Caco-2 (cell line): ENCODE data around the gene XPNPEP1. TPM values are rescaled to one million over a fixed set of nuclear protein-coding genes. Genes with fewer than 3 reads are reported as not detected.

ENCODE experiments used
- BruUV-seq: library from RNA; stranded (reverse); fragments of 400-500 nt; replicated peaks from 2 replicates; lab custom pipeline; 2021; lab: Mats Ljungman, UMichigan
- CTCF ChIA-PET: fragments of 300-600 bp; sonication (Branson Sonifier 250); formaldehyde crosslinking; loops from one replicate; lab custom pipeline; 2022; ENCODE audit warnings: antibody characterized with exemption; lab: Charles Lee
- POLR2A ChIA-PET: fragments of 300-600 bp; sonication (Branson Sonifier 250); formaldehyde crosslinking; loops from one replicate; lab custom pipeline; 2022; ENCODE audit warnings: antibody characterized with exemption; lab: Charles Lee
- DNase-seq, 2 experiments: peaks; one replicate each; pipeline versions ENCODE4 v3.0.0 to v3.0.0-alpha.2; 2020 to 2022
- H3K27me3 ChIP-seq: replicated peaks from 2 replicates; pipeline ENCODE4 v1.6.0; 2011; ENCODE audit warnings: low read length; ENCODE audit not compliant: control insufficient read depth, insufficient read depth
- H3K36me3 ChIP-seq: 2 replicates; pipeline ENCODE4 v1.5.1; 2011; ENCODE audit warnings: low read length; ENCODE audit not compliant: control insufficient read depth, insufficient read depth
- H3K4me1 ChIP-seq: fragments of 250-450 bp; sonication (Bioruptor Pico); 2 replicates; pipeline ENCODE4 v1.5.1; 2020; ENCODE audit warnings: mild to moderate bottlenecking
- H3K4me3 ChIP-seq: 2 replicates; pipeline ENCODE4 v1.5.1; 2011; ENCODE audit warnings: low read depth, mild to moderate bottlenecking, control low read depth, low read length
- H3K9me3 ChIP-seq: fragments of 250-450 bp; sonication (Bioruptor Pico); 2 replicates; pipeline ENCODE4 v1.5.1; 2020; ENCODE audit warnings: mild to moderate bottlenecking, moderate library complexity
- H3K27ac Mint-ChIP-seq: one replicate; pipeline ENCODE4 v1.8.0; 2022; ENCODE audit warnings: mixed read lengths; ENCODE audit not compliant: unreplicated experiment
- H3K27me3 Mint-ChIP-seq: one replicate; pipeline ENCODE4 v1.8.0; 2022; ENCODE audit warnings: mixed read lengths; ENCODE audit not compliant: insufficient read depth, unreplicated experiment
- H3K36me3 Mint-ChIP-seq: one replicate; pipeline ENCODE4 v1.8.0; 2022; ENCODE audit warnings: mild to moderate bottlenecking, mixed read lengths; ENCODE audit not compliant: insufficient read depth, unreplicated experiment
- H3K4me1 Mint-ChIP-seq: one replicate; pipeline ENCODE4 v1.8.0; 2022; ENCODE audit warnings: low read depth, mixed read lengths; ENCODE audit not compliant: unreplicated experiment
- H3K4me3 Mint-ChIP-seq: one replicate; pipeline ENCODE4 v1.8.0; 2022; ENCODE audit warnings: mild to moderate bottlenecking, moderate library complexity, mixed read lengths; ENCODE audit not compliant: unreplicated experiment
- H3K9me3 Mint-ChIP-seq: one replicate; pipeline ENCODE4 v1.8.0; 2022; ENCODE audit warnings: mixed read lengths; ENCODE audit not compliant: unreplicated experiment
- intact Hi-C: fragments of 100-400 bp; cut with micrococcal nuclease; formaldehyde crosslinking; loops from one replicate; pipeline ENCODE4 v1.10.0; 2022; ENCODE audit not compliant: unreplicated experiment
- total RNA-seq: library from RNA; stranded (reverse); gene quantifications from 2 replicates; pipeline ENCODE4 v1.2.3, GENCODE V29; 2022
- TF ChIP-seq, protein P1 (sequence below), 2 experiments: fragments of 200-600 bp in 1 of 2; IDR thresholded peaks; 1 replicate in 1 of 2; 2 replicates in 1 of 2; pipeline versions ENCODE4 v1.5.1 to v1.8.0; 2011 to 2022; ENCODE audit warnings: antibody characterized with exemption in 1 of 2, control low read depth in 1 of 2, inconsistent platforms in 1 of 2, low read depth in 1 of 2, low read length in 1 of 2, mild to moderate bottlenecking in 1 of 2, moderate library complexity in 1 of 2; ENCODE audit not compliant: insufficient read depth in 1 of 2, severe bottlenecking in 1 of 2, unreplicated experiment in 1 of 2

XPNPEP1 gene
- total RNA-seq, 1 experiment from 2014 or later: 92.4 TPM

DNA sequence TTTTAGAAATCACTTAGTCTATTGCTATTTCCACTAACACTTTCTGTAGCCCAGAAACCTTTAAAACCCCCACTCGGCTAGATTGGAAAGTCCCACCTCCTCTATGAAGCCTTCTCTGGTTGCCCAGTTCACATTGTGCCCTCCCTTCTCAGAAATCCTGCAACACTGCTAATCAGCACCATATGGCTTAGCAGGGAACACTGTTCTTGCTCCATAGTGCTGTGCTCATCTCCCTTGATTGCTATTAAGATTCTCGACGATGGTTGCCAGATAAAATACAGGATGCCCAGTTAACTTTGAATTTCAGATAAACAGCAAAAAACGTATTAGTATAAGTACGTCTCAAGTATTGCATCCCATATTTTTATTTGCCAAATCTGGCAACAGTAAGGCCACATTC lies 40.1 kb upstream of the XPNPEP1 start:
- CTCF ChIA-PET: no interaction called here
- TF ChIP-seq, protein P1, sequence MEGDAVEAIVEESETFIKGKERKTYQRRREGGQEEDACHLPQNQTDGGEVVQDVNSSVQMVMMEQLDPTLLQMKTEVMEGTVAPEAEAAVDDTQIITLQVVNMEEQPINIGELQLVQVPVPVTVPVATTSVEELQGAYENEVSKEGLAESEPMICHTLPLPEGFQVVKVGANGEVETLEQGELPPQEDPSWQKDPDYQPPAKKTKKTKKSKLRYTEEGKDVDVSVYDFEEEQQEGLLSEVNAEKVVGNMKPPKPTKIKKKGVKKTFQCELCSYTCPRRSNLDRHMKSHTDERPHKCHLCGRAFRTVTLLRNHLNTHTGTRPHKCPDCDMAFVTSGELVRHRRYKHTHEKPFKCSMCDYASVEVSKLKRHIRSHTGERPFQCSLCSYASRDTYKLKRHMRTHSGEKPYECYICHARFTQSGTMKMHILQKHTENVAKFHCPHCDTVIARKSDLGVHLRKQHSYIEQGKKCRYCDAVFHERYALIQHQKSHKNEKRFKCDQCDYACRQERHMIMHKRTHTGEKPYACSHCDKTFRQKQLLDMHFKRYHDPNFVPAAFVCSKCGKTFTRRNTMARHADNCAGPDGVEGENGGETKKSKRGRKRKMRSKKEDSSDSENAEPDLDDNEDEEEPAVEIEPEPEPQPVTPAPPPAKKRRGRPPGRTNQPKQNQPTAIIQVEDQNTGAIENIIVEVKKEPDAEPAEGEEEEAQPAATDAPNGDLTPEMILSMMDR (IDR thresholded peaks at IDR 0.05; ENCODE audit: insufficient read depth in 1 of 2, low read depth in 1 of 2, low read length in 1 of 2, severe bottlenecking in 1 of 2, unreplicated experiment in 1 of 2): no peak
- BruUV-seq: no TSS peak

DNA sequence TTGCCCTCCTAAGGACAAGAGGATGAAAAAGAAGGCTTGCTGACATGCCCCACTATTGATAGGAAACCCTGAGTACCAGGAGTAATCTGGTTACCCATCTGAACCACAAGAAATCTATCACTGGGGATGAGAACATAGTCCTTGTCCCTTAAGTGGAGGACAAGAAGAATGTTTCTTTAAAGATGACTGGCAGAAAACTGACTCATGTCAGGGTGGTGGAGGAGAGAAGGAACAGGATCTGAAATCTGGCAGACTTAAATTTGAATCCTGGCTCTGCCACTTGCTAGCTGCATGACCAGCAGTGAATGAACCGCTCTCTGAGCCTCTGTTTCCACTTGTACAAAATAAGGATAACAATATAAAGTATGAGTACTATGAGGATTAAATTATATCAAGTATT lies 38.9 kb upstream of the XPNPEP1 start:
- no TSS peak for BruUV-seq
- no peak overlapping the region for H3K27ac Mint-ChIP-seq
- Histone ChIP-seq H3K9me3 (no peaks in the 10 kb centered on the region), H3K27me3 (no peaks in the 10 kb centered on the region), H3K4me1 (peaks cover 13% of the 10 kb centered on the region), H3K4me3 (no peak overlapping the region), H3K36me3 (no peaks in the 10 kb centered on the region)
- H3K4me3 Mint-ChIP-seq: no peak overlapping the region
- no peaks in the 10 kb centered on the region for H3K27me3 Mint-ChIP-seq
- intact Hi-C loops: loop anchor here (2.0 kb wide), 1 partner anchor 15 kb away; no protein-coding TSS in a partner anchor
- no peaks in the 10 kb centered on the region for H3K36me3 Mint-ChIP-seq
- TF ChIP-seq, protein P1 (IDR thresholded peaks at IDR 0.05; ENCODE audit: insufficient read depth in 1 of 2, low read depth in 1 of 2, low read length in 1 of 2, severe bottlenecking in 1 of 2, unreplicated experiment in 1 of 2): no peak
- no peaks in the 10 kb centered on the region for H3K9me3 Mint-ChIP-seq
- POLR2A ChIA-PET: interaction anchor here (0.6 kb wide), 1 partner anchor 121 kb away, joined by 3 read pairs; no protein-coding TSS in a partner anchor
- CTCF ChIA-PET: no interaction called here
- no peak for DNase-seq
- H3K4me1 Mint-ChIP-seq: peaks cover 25% of the 10 kb centered on the region

More for the DNA sequence above, 40.1 kb upstream of the XPNPEP1 start:
- Histone ChIP-seq H3K9me3 (no peaks in the 10 kb centered on the region), H3K27me3 (no peaks in the 10 kb centered on the region), H3K36me3 (no peaks in the 10 kb centered on the region), H3K4me3 (no peak overlapping the region), H3K4me1 (peaks cover 24% of the 10 kb centered on the region)
- DNase-seq: no peak
- intact Hi-C loops: loop anchor here (2.0 kb wide), 1 partner anchor 13 kb away; no protein-coding TSS in a partner anchor
- POLR2A ChIA-PET: interaction anchor here (0.6 kb wide), 1 partner anchor 29 kb away, joined by 3 read pairs; no protein-coding TSS in a partner anchor
- Mint-ChIP-seq H3K36me3 (no peaks in the 10 kb centered on the region), H3K4me3 (no peak overlapping the region), H3K27me3 (no peaks in the 10 kb centered on the region), H3K27ac (no peak overlapping the region), H3K4me1 (peaks cover 16% of the 10 kb centered on the region), H3K9me3 (no peaks in the 10 kb centered on the region)

DNA sequence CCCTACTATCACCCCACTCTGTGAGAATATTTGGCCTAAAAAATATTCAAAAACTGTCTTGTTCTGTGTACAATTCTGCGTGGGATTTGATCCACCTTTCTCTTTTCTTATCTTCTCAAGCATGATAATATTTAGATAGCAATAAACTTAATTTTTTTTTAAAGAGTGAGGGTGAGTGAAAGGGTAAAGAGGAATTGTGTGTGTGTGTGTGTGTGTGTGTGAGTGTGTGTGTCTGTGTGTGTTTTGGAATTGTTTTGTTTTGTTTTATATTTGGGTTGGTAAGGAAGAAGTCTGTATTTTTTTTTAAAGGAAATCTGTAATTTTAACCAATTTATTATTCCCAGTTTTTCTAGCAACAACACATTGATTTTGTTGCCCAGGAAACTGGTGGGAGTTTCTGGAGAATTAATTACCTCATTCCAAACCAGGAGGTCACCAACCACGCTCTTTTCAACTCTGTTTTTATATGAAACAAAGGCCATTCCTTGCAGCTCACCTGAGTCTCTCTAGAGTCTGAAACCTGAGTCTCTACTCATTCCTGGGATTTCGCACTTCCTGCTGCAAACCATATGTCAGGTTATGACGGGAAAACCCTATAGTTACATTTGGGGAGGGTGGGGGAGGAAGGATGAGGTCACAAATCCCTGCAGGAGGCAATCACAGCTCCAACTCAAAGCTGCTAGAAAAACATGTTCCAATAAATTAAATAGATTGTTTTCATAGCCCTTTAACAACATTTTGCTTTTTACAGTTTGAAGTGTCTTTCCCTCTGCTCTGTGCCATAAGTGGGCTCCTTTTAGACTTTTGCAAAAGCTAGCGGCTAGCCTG lies 38.1 kb upstream of the XPNPEP1 start:
- TF ChIP-seq, protein P1 (IDR thresholded peaks at IDR 0.05; ENCODE audit: insufficient read depth in 1 of 2, low read depth in 1 of 2, low read length in 1 of 2, severe bottlenecking in 1 of 2, unreplicated experiment in 1 of 2): no peak
- POLR2A ChIA-PET: no interaction called here
- Mint-ChIP-seq H3K4me3 (no peak overlapping the region), H3K36me3 (peaks cover 5% of the 10 kb centered on the region), H3K27me3 (no peaks in the 10 kb centered on the region), H3K27ac (no peak overlapping the region), H3K9me3 (no peaks in the 10 kb centered on the region), H3K4me1 (peaks cover 25% of the 10 kb centered on the region)
- CTCF ChIA-PET: no interaction called here
- H3K9me3 ChIP-seq: no peaks in the 10 kb centered on the region
- H3K27me3 ChIP-seq: no peaks in the 10 kb centered on the region
- intact Hi-C loops: loop anchor here (2.0 kb wide), 1 partner anchor 15 kb away; no protein-coding TSS in a partner anchor
- DNase-seq: no peak
- no peaks in the 10 kb centered on the region for H3K36me3 ChIP-seq
- H3K4me3 ChIP-seq: no peak overlapping the region
- no TSS peak for BruUV-seq
- H3K4me1 ChIP-seq: peaks cover 10% of the 10 kb centered on the region
